ENCODE measurements around the gene EEF2K.

EEF2K gene

DNA sequence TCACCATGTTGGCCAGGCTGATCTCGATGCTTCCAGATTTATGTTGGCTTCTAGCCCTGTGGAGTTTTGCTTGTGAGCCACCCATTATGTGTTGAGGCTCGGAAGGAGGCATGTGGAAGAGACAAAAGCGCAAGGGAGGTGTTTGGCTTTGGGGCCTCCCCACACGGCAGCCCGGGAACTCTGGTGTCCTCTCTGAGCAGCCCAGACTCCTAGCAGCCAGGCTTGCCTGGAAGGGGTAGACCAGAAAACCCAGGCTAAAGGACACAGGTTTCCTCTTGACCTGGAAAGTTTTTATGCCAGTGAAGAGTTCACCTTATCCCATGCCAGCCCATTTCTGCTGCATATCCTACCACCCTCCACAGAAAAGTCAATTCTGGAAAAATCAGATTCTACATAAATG, 22.7 kb upstream of the EEF2K start:
- H3K4me3 ChIP-seq (replicated peaks; ENCODE audit: low read depth, low read length), result no peak overlapping the region
- TF ChIP-seq, protein P1, sequence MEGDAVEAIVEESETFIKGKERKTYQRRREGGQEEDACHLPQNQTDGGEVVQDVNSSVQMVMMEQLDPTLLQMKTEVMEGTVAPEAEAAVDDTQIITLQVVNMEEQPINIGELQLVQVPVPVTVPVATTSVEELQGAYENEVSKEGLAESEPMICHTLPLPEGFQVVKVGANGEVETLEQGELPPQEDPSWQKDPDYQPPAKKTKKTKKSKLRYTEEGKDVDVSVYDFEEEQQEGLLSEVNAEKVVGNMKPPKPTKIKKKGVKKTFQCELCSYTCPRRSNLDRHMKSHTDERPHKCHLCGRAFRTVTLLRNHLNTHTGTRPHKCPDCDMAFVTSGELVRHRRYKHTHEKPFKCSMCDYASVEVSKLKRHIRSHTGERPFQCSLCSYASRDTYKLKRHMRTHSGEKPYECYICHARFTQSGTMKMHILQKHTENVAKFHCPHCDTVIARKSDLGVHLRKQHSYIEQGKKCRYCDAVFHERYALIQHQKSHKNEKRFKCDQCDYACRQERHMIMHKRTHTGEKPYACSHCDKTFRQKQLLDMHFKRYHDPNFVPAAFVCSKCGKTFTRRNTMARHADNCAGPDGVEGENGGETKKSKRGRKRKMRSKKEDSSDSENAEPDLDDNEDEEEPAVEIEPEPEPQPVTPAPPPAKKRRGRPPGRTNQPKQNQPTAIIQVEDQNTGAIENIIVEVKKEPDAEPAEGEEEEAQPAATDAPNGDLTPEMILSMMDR (IDR thresholded peaks at IDR 0.05; ENCODE audit: low read depth, low read length, missing control alignments), result no peak
- DNase-seq (ENCODE audit: extremely low read depth, low read depth), result no peak

DNA sequence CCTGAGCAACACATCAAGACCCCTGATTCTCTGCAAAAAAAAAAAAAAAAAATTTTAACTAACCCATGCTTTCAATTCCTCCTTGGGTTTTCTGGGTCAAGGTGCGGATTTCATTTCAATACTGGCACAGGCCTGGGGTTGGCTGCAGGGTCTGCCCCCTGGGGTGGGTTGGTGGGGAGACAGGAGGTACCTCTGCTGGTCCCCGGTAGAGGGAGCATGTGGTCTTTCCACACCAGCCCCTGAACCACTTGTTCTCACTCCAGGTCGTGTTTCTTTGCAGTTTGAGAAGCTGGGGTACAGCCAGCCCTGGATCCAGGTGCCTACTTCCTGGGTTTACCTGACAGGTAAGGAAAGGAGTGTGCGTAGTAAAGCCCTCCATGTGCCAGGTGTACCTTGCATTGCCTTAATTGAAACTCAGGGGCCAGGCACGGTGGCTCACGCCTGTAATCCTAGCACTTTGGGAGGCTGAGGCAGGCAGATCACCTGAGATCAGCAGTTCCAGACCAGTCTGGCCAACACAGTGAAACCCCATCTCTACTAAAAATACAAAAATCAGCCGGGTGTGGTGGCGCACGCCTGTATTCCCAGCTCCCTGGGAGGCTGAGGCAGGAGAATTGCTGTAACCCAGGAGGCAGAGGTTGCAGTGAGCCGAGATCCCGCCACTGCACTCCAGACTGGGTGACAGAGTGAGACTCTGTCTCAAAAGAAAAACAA, 22.0 kb upstream of the EEF2K start:
- DNase-seq (ENCODE audit: extremely low read depth, low read depth), result no peak
- TF ChIP-seq, protein P1 (IDR thresholded peaks at IDR 0.05; ENCODE audit: low read depth, low read length, missing control alignments), result peak; percentile 15

DNA sequence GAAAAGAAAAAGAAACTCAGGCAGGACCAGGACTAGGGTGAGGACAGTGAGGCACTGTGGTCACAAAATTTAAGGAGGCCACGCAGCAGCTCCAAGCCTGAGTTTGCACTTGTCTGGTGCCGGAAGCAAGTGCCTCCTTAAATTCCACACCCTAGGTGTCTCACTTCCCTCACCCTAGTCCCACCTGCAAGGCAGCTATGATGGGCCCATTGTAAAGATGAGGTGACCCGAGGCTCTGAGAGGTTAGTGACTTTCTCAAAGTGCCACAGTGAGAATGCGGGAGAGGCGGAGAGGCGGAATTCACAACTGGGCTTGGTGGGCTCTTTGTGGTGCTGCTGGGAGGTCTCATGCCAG, 21.5 kb upstream of the EEF2K start:
- DNase-seq (ENCODE audit: extremely low read depth, low read depth), result no peak
- no peak overlapping the region for H3K4me3 ChIP-seq (replicated peaks; ENCODE audit: low read depth, low read length)
- TF ChIP-seq, protein P1 (IDR thresholded peaks at IDR 0.05; ENCODE audit: low read depth, low read length, missing control alignments), result no peak

More for the DNA sequence above, 22.0 kb upstream of the EEF2K start:
- no peak overlapping the region for H3K4me3 ChIP-seq (replicated peaks; ENCODE audit: low read depth, low read length)

DNA sequence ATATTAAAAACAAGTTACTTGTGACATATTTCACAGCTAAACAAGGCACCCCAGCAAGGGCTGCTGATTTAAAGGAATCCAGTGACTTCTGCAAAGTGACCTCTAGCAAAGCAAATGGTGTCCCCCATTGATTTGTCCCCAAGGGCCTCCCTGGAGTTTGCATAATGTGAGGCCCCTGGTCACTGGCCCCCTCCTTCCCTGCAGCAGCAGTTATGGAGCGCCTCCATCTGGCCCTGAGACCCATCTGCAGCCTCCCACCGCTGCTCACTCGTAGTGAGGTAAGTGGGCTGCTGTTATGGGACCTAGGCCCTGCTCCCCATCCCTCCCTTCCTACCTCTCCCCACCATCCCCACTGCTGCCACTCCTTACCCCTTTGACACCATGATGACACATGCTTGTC, 19.6 kb upstream of the EEF2K start:
- TF ChIP-seq, protein P1 (IDR thresholded peaks at IDR 0.05; ENCODE audit: low read depth, low read length, missing control alignments), result peak; percentile 34
- no peak for DNase-seq (ENCODE audit: extremely low read depth, low read depth)
- no peak overlapping the region for H3K4me3 ChIP-seq (replicated peaks; ENCODE audit: low read depth, low read length)

DNA sequence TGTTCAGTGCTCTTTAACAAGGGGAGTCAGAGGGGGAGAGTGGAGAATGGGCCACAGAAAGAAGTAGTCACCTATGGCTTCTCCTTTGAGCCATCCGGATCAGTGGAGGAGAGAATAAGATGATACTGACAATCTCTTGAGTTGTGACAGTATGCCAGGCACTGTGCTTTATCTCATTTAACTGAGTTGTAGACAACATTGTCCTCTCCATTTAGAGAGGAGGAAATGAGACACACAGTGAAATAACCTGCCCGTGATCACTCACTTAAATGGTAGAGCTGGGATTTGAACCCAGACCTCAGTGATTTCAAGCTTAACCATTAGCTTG, 17.8 kb upstream of the EEF2K start:
- no peak overlapping the region for H3K4me3 ChIP-seq (replicated peaks; ENCODE audit: low read depth, low read length)
- TF ChIP-seq, protein P1 (IDR thresholded peaks at IDR 0.05; ENCODE audit: low read depth, low read length, missing control alignments), result no peak
- DNase-seq (ENCODE audit: extremely low read depth, low read depth), result no peak

DNA sequence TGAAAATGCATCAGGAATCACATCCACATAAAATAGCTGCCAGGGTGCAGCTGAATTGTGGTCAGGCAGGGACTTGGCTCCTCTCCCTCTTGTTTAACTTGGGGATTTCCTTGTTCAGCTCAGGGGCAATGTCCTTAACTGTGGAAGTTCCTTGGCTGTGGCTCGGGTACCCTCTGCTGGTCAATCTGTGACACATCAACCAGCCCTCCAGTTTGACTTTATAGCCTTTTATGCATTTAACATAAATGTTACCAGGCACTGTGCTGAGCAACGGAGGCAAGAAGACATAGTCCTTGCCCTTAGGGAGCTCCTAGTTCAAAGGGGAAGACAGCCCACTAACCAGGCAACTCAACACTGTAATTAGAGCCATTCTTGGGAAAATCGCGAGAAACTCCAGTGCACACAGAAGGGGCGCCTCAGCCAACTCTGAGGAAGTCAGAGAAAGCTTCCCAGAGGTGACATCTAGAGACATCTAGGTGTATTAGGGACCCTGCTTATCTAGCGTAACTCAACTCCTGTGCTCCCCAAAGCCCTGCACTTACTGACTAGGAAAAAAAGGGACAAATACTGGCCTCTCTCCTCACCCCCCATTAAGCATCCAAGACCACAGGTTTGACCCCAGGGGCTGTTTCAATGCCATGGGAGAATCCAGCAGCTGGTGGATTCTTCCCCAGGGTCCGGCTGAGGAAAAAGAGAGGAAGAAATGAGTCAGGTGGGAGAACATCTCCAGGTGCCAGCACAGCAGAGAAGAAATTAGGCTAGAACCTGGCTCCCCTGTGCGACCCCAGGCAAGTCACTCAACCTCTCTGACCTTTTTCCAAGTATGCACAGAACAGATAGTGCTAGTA, 17.3 kb upstream of the EEF2K start:
- TF ChIP-seq, protein P1 (IDR thresholded peaks at IDR 0.05; ENCODE audit: low read depth, low read length, missing control alignments), result peak; percentile 88
- peak; percentile 90 for DNase-seq (ENCODE audit: extremely low read depth, low read depth)
- H3K4me3 ChIP-seq (replicated peaks; ENCODE audit: low read depth, low read length), result no peak overlapping the region
